K562 (cell line): ENCODE measurements around the gene ANXA2. TPM values are rescaled to one million over a fixed set of nuclear protein-coding genes. Genes with fewer than 3 reads are reported as not detected.

Experiments
- ATAC-seq: fragments of 200-7000 bp; cut with Tn5 transposase; 3 replicates; pipeline ENCODE4 v1.9.1; 2020; ENCODE audit warnings: moderate library complexity
- BruUV-seq: library from RNA; stranded (reverse); fragments of 400-500 nt; replicated peaks from 2 replicates; lab custom pipeline; 2021; lab: Mats Ljungman, UMichigan
- CTCF ChIA-PET: fragments of 300-600 bp; formaldehyde crosslinking; extraction: SDS; loops from one replicate; lab custom pipeline; 2021; ENCODE audit warnings: low intra/inter-chr PET ratio; lab: Yijun Ruan, JAX
- POLR2A ChIA-PET: fragments of 300-600, 350-650 bp; sonication (Branson Sonifier 250); formaldehyde crosslinking; extraction: SDS; loops from one replicate; lab custom pipeline; 2021; ENCODE audit warnings: antibody characterized with exemption, inconsistent platforms; lab: Yijun Ruan, JAX
- DNase-seq, 4 experiments: peaks; one replicate each; pipeline versions ENCODE4 v3.0.0 to v3.0.0-alpha.2; 2011 to 2018; ENCODE audit warnings: low spot score in 3 of 4, mixed read lengths in 3 of 4; ENCODE audit errors: extremely low read depth in 1 of 4
- FAIRE-seq: peaks from 2 replicates; lab custom pipeline; 2011; peaks lifted over from hg19 to GRCh38; lab: Jason Lieb, UNC
- H2AFZ ChIP-seq: 2 replicates; pipeline ENCODE4 v1.6.0; 2011; ENCODE audit warnings: low read depth, low read length, control low read depth, inconsistent platforms
- H3K27ac ChIP-seq: fragments of 200-600 bp; 3 replicates; pipeline ENCODE4 v1.8.0; 2011; ENCODE audit warnings: low read depth, mild to moderate bottlenecking, control low read depth, inconsistent platforms, low read length, moderate library complexity, mixed read lengths; ENCODE audit errors: extremely low read depth
- H3K27me3 ChIP-seq, 2 experiments: fragments of 300-600 bp in 1 of 2; 2 replicates in 1 of 2; 3 replicates in 1 of 2; pipeline versions ENCODE4 v1.6.0 to v1.8.0; 2011; ENCODE audit warnings: inconsistent platforms in 2 of 2, low read length in 2 of 2, mild to moderate bottlenecking in 1 of 2, mixed read lengths in 1 of 2, moderate library complexity in 1 of 2; ENCODE audit not compliant: control insufficient read depth in 2 of 2, insufficient read depth in 2 of 2
- H3K36me3 ChIP-seq: fragments of 300-600 bp; 3 replicates; pipeline ENCODE4 v1.8.0; 2011; ENCODE audit warnings: mild to moderate bottlenecking, low read length, inconsistent platforms; ENCODE audit not compliant: control insufficient read depth, insufficient read depth
- H3K4me1 ChIP-seq, 2 experiments: fragments of 200-600 bp in 1 of 2; replicated peaks in 1 of 2; 2 replicates in 1 of 2; 3 replicates in 1 of 2; pipeline versions ENCODE4 v1.5.1 to v1.8.0; 2011; ENCODE audit warnings: inconsistent platforms in 2 of 2, low read length in 2 of 2, mild to moderate bottlenecking in 1 of 2, mixed read lengths in 1 of 2, moderate library complexity in 1 of 2; ENCODE audit not compliant: control insufficient read depth in 2 of 2, insufficient read depth in 2 of 2
- H3K4me2 ChIP-seq: 2 replicates; pipeline ENCODE4 v1.6.1; 2011; ENCODE audit warnings: low read length, control low read depth, inconsistent platforms, mixed read lengths; ENCODE audit not compliant: insufficient read depth
- H3K4me3 ChIP-seq: fragments of 200-600 bp; sonication (generic), shearing (Covaris generic); 2 replicates; pipeline ENCODE4 v1.5.1; 2016; ENCODE audit warnings: control low read depth, inconsistent platforms
- H3K79me2 ChIP-seq: fragments of 200-600 bp; 3 replicates; pipeline ENCODE4 v1.8.0; 2011; ENCODE audit warnings: low read length, inconsistent platforms; ENCODE audit not compliant: control insufficient read depth, insufficient read depth
- H3K9ac ChIP-seq, 2 experiments: 2 replicates each; pipeline versions ENCODE4 v1.6.0 to v1.6.1; 2011; ENCODE audit warnings: low read depth in 2 of 2, low read length in 2 of 2, control low read depth in 1 of 2, inconsistent platforms in 1 of 2, mild to moderate bottlenecking in 1 of 2, mixed read lengths in 1 of 2; ENCODE audit not compliant: insufficient read depth in 1 of 2
- H3K9me1 ChIP-seq: one replicate; pipeline ENCODE4 v1.6.0; 2011; ENCODE audit warnings: inconsistent platforms, mild to moderate bottlenecking, low read length, moderate library complexity; ENCODE audit not compliant: control insufficient read depth, insufficient read depth
- H3K9me3 ChIP-seq: replicated peaks from 2 replicates; pipeline ENCODE4 v1.5.1; 2011; ENCODE audit warnings: low read depth, low read length, inconsistent platforms; ENCODE audit not compliant: control insufficient read depth, insufficient read depth
- H4K20me1 ChIP-seq: replicated peaks from 2 replicates; pipeline ENCODE4 v1.6.1; 2011; ENCODE audit warnings: low read length, inconsistent platforms, mixed read lengths; ENCODE audit not compliant: control insufficient read depth, insufficient read depth
- BCOR ChIP-seq: fragments of 450-650 bp; IDR thresholded peaks from 2 replicates; pipeline ENCODE4 v1.6.1; 2016
- CHCHD3 ChIP-seq: fragments of 250-450 bp; sonication (Bioruptor Pico); IDR thresholded peaks from 2 replicates; pipeline ENCODE4 v2.1.2; 2022; ENCODE audit warnings: mild to moderate bottlenecking
- DACH1 ChIP-seq: fragments of 450-650 bp; IDR thresholded peaks from 2 replicates; pipeline ENCODE4 v1.6.1; 2018; ENCODE audit not compliant: partially characterized antibody
- ID3 ChIP-seq, 2 experiments: fragments of 250-450 bp in 1 of 2; fragments of 450-650 bp in 1 of 2; sonication (Bioruptor Pico) in 1 of 2; IDR thresholded peaks; 2 replicates each; pipeline versions ENCODE4 v1.6.1 to v1.8.0; 2016 to 2021; ENCODE audit warnings: mild to moderate bottlenecking in 2 of 2, moderate library complexity in 2 of 2, missing compliant biosample characterization in 1 of 2, missing genetic modification characterization in 1 of 2
- RFX7 ChIP-seq: fragments of 250-450 bp; sonication (Bioruptor Pico); IDR thresholded peaks from 2 replicates; pipeline ENCODE4 v1.5.1; 2021; ENCODE audit warnings: mild to moderate bottlenecking
- TRIM25 ChIP-seq: fragments of 450-650 bp; IDR thresholded peaks from 2 replicates; pipeline ENCODE4 v1.7.0; 2016; ENCODE audit warnings: borderline replicate concordance
- ZBED1 ChIP-seq: IDR thresholded peaks from 2 replicates; pipeline ENCODE4 v1.6.1; 2014
- ZBTB49 ChIP-seq: sonication (generic); formaldehyde crosslinking; IDR thresholded peaks from 2 replicates; pipeline ENCODE4 v1.8.0; 2022; ENCODE audit warnings: missing genetic modification reagents, mild to moderate bottlenecking, borderline replicate concordance
- ZFP1 ChIP-seq: fragments of 450-650 bp; formaldehyde crosslinking; IDR thresholded peaks from 2 replicates; pipeline ENCODE4 v1.4.0; 2020; ENCODE audit warnings: mild to moderate bottlenecking, mixed read lengths
- ZNF134 ChIP-seq: fragments of 250-450 bp; sonication (Bioruptor Pico); conservative IDR thresholded peaks from 2 replicates; pipeline ENCODE4 v1.4.0; 2020
- ZNF146 ChIP-seq: IDR thresholded peaks from one replicate; pipeline ENCODE4 v1.6.1; 2018; ENCODE audit warnings: missing compliant biosample characterization; ENCODE audit not compliant: unreplicated experiment
- ZNF324 ChIP-seq: fragments of 250-450 bp; sonication (Bioruptor Pico); IDR thresholded peaks from 2 replicates; pipeline ENCODE4 v1.4.0; 2020; ENCODE audit warnings: mild to moderate bottlenecking
- ZNF398 ChIP-seq: fragments of 250-450 bp; sonication (Bioruptor Pico); IDR thresholded peaks from 2 replicates; pipeline ENCODE4 v1.8.0; 2021; ENCODE audit warnings: moderate library complexity, mild to moderate bottlenecking, inconsistent platforms
- ZNF507 ChIP-seq: conservative IDR thresholded peaks from 2 replicates; pipeline ENCODE4 v1.6.1; 2017; ENCODE audit warnings: missing genetic modification characterization, missing compliant biosample characterization
- ZNF589 ChIP-seq: fragments of 200-800 bp; sonication (Bioruptor generic); IDR thresholded peaks from 2 replicates; pipeline ENCODE4 v1.6.1; 2016; ENCODE audit warnings: low read depth, missing genetic modification characterization, missing compliant biosample characterization
- ZNF695 ChIP-seq: fragments of 450-650 bp; formaldehyde crosslinking; IDR thresholded peaks from 2 replicates; pipeline ENCODE4 v1.4.0; 2020; ENCODE audit warnings: mild to moderate bottlenecking, moderate library complexity
- ZSCAN32 ChIP-seq: fragments of 450-650 bp; formaldehyde crosslinking; IDR thresholded peaks from 2 replicates; pipeline ENCODE4 v1.4.0; 2020; ENCODE audit warnings: mild to moderate bottlenecking, moderate library complexity
- WGBS: fragments of 100-300 bp; shearing (Covaris generic); methylation state at CpG from one replicate; pipeline ENCODE4 v1.1.6; 2016; ENCODE audit warnings: low coverage, mixed read lengths; ENCODE audit not compliant: insufficient coverage; ENCODE audit errors: missing lambda C conversion rate; 5-methylcytosine and 5-hydroxymethylcytosine counted together
- in situ Hi-C: fragments of 300-500 bp; cut with MboI; formaldehyde crosslinking; loops from 4 replicates; pipeline ENCODE4 v1.15.0; 2018; ENCODE audit warnings: inconsistent platforms, mixed read lengths
- intact Hi-C: fragments of 100-400 bp; cut with micrococcal nuclease; formaldehyde crosslinking; loops from 2 replicates; pipeline ENCODE4 v1.14.2; 2022
- polyA plus RNA-seq, 8 experiments: library from polyadenylated mRNA; depleted of rRNA in 4 of 8; stranded (reverse) in 5 of 8; unstranded in 3 of 8; fragments of >200 nt; fragmentation: Nextera tagmentation in 2 of 8; fragmentation: Illumina TruSeq in 1 of 8; extraction: Ambion mirVana in 2 of 8; extraction: Trizol in 1 of 8; gene quantifications; 2 replicates each; pipeline versions ENCODE4 v1.2.1 to v1.2.3, GENCODE V29; 2011 to 2014; ENCODE audit warnings: inconsistent platforms in 1 of 8, missing spikeins in 1 of 8
- total RNA-seq, 7 experiments: library from RNA; depleted of rRNA in 6 of 7; stranded (reverse); fragments of >200 nt in 6 of 7; fragmentation: Illumina TruSeq in 2 of 7; extraction: Trizol in 2 of 7; gene quantifications; 2 replicates each; pipeline versions ENCODE4 v1.2.1 to v1.2.3, GENCODE V29; 2011 to 2021; ENCODE audit warnings: low replicate concordance in 1 of 7

The ANXA2 gene
- total and polyA plus RNA-seq, 9 of the 15 experiments (the other 6 are each of a cell fraction or from before 2014, with no cell fraction given) = 301 to 1,102 (median 452) TPM

GRCh38 chr15:60363903-60364611 is 33.7 kb downstream of the ANXA2 start:
- H3K36me3 ChIP-seq = peaks cover 64% of the 10 kb centered on the region
- peaks cover 3% of the 10 kb centered on the region; the same call in 2 of the 3 replicates for H3K79me2 ChIP-seq
- H3K9ac ChIP-seq = no peak overlapping the region
- no peak overlapping the region for H3K27ac ChIP-seq
- ChIA-PET CTCF (no interaction called here), POLR2A (interaction anchor here (1.0 kb wide), 1 partner anchor 10 kb away, joined by 4 read pairs; no protein-coding TSS in a partner anchor)
- ATAC-seq (no peak), DNase-seq (no peak), FAIRE-seq (peak; percentile 49)
- 90% methylated on average over 8 of the region's 17 CpGs for WGBS
- no peaks in the 10 kb centered on the region for H3K27me3 ChIP-seq
- H3K9me1 ChIP-seq = no peaks in the 10 kb centered on the region
- no peaks in the 10 kb centered on the region; a peak in 1 of 5 replicates for H3K4me1 ChIP-seq
- no TSS peak for BruUV-seq
- H3K4me2 ChIP-seq = no peak overlapping the region
- peaks cover 7% of the 10 kb centered on the region; the same call in 1 of the 2 replicates for H4K20me1 ChIP-seq
- no peak overlapping the region for H3K4me3 ChIP-seq
- in situ Hi-C loops (loop anchor here (5.0 kb wide), 1 partner anchor 148 kb away; no protein-coding TSS in a partner anchor), intact Hi-C loops (no loop called here)
- no peaks in the 10 kb centered on the region for H3K9me3 ChIP-seq
- no peak overlapping the region for H2AFZ ChIP-seq
- no peak for TF ChIP-seq RFX7 (CRISPR knock-in tag)
- no peak for TF ChIP-seq ZNF507 (tag)
- TF ChIP-seq CHCHD3 (CRISPR knock-in tag) = no peak
- no peak for TF ChIP-seq BCOR
- TF ChIP-seq ID3 (CRISPR knock-in tag; IDR thresholded peaks at IDR 0.05) = no peak
- TF ChIP-seq ID3 (tag; IDR thresholded peaks at IDR 0.05) = no peak
- no peak for TF ChIP-seq ZNF146 (CRISPR knock-in tag)
- TF ChIP-seq ZNF695 (CRISPR knock-in tag) = no peak
- no peak for TF ChIP-seq ZSCAN32 (CRISPR knock-in tag)
- TF ChIP-seq ZNF589 (CRISPR knock-in tag) = no peak
- TF ChIP-seq ZNF324 (CRISPR knock-in tag) = no peak
- TF ChIP-seq DACH1 = no peak
- no peak for TF ChIP-seq ZNF134 (CRISPR knock-in tag)
- TF ChIP-seq ZBTB49 (CRISPR knock-in tag) = no peak
- no peak for TF ChIP-seq ZNF398 (CRISPR knock-in tag)
- no peak for TF ChIP-seq ZFP1 (CRISPR knock-in tag)
- TF ChIP-seq TRIM25 = no peak
- no peak for TF ChIP-seq ZBED1
